HG03103 (cell line): ENCODE measurements around the gene GSKIP.
"Not testable (repeated sequence)": the region's sequence is repeated elsewhere in the genome, so short reads cannot be mapped to it uniquely, and the experiment has no call there.

Experiments used
- ATAC-seq: cut with Tn5 transposase; IDR thresholded peaks from one replicate; pipeline ENCODE4 v1.9.1; 2021; ENCODE audit warnings: low read depth; ENCODE audit not compliant: unreplicated experiment

GSKIP gene, protein sequence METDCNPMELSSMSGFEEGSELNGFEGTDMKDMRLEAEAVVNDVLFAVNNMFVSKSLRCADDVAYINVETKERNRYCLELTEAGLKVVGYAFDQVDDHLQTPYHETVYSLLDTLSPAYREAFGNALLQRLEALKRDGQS

DNA sequence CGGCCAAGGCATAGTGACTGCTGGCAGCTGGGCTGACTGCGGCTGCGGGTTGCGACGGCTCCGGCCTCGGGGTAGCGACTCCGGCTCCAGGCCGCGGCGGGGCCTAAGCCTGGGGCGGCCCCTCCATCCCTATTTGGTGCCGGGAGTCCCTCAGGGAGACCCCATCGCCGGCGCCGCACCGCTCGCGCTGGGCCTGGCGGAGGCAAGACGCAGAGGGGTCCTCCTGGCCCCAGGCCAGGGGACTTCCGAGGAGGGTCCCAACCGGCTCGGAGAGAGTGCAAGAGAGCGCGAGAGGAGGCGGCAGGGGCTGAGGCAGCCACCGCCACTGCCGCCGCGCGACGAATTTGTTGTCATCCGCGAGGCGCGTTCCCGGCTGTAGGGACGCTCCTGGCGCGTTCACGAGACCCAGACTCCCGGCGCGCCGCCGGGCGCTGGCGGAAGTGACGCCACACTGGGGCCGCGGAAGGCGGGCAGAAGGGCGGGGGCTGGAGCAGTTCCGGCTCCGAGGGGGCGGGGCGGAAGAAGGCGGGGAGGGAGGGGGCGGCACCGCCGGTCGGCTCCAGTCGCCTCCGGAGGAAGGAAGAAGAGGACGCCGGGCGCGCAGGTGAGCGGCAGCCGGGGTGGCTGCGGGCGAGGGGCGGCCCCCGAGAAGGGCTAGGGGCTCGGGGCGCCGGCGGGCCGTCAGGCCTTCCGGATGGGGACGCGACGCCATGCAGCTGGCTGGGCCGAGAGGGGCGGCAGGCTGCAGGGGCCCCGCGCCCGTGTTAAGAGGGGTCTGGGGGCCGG is at the start of gene GSKIP, which contains the start of gene ATG2B:
TSS of gene GSKIP (plus strand) at position 562 of the 786 bp plus-strand sequence. CDS start 18,722 bp downstream, outside the sequence.
TSS of gene ATG2B (minus strand) at position 377 of the 786 bp plus-strand sequence. CDS start at position 12, 365 bp downstream.
- ATAC-seq, result peak; percentile 62

DNA sequence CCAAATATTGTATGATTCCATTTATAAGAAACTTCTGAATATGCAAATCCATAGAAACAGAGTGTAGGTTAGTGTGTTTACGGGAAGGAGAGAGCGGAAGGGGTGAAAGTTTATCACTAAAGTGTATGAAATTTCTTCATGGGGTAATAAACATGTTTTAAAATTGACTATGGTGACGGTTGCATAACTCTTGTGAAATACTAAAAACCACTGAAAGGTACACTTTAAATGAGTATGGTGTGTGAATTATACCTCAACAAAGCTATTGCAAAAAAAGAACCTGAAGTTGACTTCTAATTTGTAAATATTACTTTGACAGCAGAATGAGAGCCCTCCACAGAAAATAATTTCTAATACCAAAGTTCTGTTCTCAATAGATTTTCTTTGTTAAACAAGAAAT is 47.2 kb upstream of the GSKIP start:
- no peak for ATAC-seq

DNA sequence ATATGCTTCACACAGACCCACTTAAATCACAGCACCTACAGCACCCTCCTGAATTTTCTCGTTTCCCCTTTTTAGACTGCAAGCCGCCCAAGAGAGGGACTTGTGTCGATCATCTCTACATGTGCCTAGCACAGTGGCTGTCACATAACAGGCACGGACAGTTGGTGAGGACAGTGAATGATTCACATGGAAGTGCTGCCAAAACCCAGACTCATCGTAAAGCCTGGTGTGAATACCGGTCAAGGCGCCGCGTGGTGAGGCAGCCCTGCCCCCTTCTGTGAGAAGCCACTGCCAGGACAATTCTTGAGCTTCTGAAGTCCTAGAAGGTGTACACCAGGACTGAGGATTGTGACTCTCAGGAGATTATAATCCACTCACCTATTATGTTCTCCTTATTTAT is 44.5 kb upstream of the GSKIP start:
- no peak for ATAC-seq

DNA sequence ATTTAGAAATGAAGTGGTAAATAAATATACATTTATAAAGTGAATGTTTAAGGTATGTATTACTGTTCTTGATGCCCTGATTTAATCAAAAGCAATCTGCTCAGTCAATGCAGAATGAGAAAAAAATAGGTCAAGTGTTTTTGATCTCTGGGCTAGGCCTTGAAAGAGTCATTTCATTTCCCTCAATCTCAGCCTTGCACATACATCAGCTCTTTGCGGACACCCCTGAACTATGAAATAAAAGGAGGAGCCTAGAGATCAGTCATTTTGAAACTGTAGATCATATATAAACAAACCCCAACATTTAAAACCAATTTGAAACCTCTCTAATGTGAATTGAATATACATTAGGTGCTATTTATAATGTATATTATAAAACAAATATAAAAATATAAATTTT is 42.7 kb upstream of the GSKIP start:
- no peak for ATAC-seq

DNA sequence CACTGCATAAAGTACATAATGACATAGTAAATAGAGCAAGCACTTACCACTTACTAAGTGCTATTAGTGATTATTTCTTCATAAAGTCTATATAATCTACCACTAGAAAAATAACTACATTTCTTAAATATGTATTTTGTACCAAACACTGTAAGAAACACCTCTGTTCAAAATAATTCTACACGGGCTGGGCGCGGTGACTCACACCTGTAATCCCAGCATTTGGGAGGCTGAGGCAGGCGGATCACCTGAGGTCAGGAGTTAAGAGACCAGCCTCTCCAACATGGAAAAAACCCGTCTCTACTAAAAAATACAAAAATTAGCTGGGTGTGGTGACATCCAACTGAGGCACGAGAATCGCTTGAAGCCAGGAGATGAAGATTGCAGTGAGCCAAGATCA is 39.1 kb upstream of the GSKIP start:
- no peak for ATAC-seq

DNA sequence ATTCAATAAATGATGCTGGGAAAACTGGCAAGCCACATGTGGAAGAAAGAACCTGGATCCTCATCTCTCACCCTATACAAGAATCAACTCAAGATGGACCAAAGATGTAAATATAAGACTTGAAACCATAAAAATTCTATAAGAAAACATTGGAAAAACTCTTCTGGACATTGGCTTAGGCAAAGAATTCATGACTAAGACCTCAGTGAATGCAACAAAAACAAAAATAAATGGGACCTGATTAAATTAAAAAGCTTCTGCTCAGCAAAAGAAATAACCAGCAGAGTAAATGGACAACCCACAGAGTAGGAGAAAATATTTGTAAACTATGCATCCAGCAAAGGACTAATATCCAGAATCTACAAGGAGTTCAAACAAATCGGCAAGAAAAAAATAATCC is 24.8 kb upstream of the GSKIP start:
- no peak for ATAC-seq

DNA sequence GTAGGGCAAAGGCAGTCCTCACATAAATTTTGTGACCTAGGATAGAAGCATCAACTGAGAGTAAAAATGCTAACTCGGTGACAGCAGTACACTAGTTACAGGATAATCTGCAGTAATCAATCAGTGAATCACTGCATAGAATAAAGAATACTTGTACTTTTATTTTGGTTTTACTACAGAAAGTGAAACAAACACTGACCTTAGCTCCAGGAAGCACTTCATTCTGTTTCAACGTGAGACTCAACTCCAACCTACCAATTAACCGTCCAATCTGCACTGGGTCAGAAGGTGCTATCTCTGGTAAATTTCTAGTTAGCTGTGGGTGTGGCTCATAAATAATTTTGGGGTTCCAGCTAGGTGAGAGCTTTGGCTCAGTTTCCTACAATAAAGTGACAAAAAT is 22.0 kb upstream of the GSKIP start:
- no peak for ATAC-seq

DNA sequence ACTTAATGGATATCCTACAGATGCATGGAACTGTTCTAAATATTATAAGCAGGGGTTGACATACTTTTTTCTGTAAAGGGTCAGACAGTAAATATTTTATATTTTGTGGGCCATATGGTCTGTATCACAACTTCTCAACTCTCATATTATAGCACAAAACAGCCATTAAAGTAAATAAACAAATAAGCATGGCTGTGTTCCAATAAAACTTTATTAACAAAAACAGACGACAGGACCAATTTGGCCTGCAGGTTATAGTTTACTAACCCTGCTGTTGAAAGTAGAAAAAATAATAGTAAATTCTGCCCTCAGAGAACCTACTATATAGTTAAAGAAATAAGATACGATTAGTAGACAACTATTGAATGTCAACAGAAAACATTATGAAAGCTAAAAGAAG is 17.7 kb upstream of the GSKIP start:
- ATAC-seq, result no peak

DNA sequence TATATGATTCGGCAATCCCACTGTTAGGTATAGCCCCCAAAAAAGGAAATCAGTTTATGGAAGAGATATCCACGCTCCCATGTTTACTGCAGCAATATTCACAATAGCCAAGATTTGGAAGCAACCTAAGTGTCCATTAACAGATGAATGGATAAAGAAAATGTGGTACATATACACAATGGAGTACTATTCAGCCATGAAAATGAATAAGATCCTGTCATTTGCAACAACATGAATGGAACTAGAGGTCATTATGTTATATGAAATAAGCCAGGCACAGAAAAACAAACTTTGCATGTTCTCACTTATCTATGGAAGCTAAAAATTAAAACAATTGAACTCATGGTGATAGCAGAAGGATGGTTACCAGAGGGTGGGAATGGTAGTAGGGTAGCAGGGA is 15.4 kb upstream of the GSKIP start:
- not testable (repeated sequence) for ATAC-seq

DNA sequence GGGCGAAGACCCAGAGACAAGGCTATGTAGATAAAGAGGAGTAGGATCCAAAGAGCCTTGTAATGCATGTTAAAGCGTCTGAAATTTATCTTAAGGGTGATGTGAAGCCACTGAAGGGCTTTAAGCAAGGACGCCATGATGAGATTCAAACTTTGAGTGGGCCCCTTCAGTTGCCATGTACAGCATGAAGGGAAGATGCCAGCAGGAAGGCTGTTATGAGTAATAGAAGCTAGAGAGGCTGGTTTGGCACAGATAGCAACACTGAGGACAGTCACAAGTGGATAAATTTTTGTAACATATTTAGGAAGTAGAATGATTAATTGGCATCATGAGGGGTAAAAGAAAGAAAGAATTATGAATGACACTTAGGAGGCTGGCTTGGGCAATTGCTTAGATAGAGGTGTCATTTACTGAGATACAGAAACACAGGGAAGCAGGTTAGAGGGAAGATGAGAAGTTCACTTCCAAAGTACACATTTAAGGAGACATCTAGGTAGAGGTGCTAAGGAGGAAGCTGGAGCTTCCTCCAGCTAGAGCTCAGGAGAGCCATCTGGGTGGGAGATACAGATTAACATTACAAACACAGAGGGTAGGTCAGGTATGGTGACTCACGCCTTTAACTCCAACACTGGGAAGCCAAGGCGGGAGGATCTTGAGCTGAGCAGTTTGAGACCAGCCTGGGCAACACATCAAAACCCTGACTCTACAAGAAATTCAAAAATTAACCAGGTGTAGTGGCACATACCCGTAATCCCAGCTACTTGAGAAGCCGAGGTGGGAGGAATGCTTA is 13.8 kb upstream of the GSKIP start:
- ATAC-seq, result no peak

DNA sequence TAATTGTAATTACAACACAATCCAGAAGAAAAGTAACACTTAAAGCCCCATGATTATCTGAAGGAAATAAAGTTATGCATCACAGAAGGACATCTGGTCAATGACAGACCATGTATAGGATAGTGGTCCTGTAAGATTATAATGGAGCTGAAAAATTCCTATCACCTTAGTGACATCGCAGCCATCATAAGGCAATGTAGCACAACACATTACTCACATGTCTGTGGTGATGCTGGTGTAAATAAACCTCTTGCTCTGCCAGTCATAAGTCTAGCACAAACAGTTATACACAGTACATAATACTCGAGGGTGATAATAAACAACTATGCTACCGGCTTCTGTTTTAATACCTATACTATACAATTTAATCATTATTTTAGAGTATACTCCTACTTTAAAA is 11.3 kb upstream of the GSKIP start:
- ATAC-seq, result no peak

DNA sequence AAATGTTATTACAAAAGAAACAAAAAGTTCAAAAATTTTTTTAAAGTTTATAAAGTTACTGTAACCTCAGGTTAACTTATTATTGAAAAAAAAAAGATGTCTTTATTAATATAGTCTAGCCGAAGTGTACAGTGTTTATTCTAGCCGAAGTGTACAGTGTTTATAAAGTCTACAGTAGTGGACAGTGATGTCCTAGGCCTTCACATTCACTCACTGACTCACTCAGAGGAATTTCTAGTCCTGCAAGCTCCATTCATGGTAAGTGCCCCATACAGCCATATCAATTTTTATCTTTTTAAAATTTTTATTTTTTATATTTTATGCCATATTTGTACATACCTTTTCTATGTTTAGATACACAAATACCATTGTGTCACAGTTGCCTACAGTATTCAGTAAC is 10.6 kb upstream of the GSKIP start:
- ATAC-seq, result no peak

DNA sequence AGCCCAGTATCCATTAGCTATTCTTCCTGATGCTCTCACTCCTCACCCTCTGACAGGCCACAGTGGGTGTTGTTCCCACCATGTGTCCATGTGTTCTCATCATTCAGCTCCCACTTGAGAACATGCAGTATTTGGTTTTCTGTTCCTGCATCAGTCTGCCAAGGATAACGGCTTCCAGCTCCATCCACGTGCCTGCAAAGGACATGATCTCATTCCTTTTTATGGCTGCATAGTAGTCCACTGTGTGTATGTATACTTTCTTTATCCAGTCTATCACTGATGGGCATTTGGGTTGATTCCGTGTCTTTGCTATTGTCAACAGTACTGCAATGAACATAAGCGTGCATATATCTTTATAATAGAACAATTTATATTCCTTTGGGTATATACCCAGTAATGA is 9.1 kb upstream of the GSKIP start:
- no peak for ATAC-seq

DNA sequence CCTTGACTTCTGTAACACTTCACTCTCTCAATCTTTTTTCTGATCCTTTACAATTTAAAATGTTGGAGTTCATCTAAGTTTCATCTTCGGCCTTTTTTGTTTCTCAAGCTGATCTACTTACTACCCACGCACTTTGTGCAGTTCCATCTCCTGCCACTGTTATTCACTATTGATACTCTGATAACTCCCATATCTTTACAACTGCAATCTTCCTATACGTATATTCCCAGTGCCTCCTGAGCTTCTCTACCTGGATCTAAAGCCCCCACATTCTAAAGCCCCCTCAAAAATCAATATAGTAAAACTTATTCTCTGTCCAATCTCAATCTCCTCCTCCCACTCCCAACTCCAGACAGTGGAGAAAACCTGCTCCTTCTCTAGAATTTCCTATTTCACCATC is 6.1 kb upstream of the GSKIP start:
- ATAC-seq, result no peak

DNA sequence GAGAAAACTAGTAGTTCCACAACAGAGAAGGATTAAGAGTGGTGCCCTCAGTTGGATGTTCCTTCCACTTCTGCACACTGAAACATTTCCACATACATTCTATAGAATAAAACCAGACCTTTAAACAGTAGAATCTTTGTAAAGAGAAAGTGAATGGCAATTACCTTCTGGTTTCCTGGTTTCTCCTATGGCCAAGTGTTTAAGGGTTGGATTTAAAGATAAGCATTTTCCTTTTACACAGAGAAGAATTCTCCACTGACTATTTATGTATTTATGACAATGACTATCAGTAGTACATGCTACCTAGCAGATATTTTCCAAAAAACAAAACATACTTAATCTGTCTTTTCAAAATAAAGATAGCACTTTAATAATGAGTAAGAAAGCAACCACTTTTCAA is 3.4 kb upstream of the GSKIP start:
- no peak for ATAC-seq

DNA sequence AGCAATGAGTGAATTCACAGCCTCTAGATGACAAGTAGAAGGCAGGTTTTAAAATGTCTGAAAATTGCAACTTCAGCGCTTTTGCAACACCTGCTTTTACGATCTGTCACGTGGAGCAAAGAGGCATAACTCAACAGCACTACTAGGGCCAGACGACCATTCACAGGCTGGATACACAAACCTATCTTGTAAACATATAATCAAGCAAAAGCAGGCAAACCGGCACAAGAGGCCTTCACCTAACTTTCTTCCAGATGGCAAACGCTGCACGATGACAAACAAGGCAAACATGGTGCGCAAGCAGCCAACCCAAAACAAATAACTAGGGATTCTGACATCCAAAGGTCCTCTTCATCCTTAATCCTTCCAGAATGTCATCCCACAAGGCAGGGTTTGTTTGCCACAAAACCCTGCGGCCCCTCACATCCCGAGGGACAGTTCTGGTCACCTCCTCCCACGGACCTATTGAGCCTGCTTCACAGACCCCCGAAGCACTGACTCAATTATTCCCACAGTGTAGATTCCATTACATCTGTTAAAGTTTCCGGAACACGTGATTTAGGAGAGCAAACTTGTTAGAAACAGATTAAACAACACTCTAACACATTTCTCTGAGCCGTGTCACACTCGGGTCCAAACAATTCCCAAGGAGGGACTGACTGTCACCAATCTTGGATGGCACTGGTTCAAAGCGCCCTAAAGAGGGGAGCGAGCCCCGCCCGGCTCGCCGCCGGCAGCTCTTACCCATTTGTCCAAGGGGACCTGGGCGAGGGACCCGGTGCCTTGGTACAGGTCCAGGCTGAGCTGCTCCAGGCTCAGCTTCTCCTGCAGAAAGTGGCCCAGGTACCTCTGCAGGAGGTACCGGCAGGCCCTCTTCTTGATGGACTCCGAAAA is 1.0 kb upstream of the GSKIP start:
- peak; percentile 10 for ATAC-seq

DNA sequence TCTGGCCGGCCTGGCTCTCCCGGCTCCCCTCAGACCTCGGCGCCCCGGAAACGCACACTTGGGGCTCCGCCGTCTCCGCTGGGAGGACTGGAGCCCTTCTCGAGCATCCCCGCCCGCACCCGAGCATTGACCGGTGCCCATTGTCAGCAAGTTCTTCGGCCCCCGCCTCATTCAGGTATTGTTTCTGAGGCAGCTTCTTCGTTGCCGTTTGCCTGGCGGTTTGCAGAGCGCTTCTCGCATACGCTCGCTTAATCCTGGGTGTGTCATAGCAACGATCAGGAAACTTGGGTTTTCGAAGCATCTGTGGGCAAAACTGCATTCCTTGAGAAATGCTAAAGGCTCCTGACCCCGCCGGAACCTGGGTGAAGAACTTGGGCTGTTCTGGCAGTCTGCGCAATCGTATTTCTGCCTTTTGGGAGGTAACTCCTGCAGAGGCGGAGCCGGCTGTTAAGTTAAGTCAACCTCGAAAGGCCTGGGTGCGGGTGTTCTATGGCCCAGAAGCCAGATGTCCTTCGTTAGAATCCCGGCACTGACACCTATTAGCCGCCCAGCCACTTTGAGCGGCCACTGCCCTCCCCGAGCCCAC is 518 bp downstream of the GSKIP start:
- peak; percentile 15 for ATAC-seq

DNA sequence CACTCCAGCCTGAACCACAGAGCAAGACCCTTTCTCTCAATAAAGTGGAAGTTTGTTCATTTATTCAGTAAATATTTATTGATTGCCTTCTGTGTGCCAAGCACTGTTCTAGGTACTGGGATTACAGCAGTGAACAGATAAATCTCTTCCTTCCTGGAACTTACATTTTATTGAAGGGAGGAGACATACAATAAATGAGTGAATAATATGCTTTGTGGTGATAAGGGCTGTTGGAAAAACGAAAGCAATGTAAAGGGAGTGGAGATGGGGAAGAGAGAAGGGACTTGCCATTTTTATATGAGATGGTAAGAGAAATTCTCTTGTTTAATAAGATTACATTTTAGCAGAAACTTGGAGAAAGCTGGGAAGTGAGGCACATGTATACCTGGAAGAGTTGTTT is 1.6 kb downstream of the GSKIP start:
- ATAC-seq, result no peak

DNA sequence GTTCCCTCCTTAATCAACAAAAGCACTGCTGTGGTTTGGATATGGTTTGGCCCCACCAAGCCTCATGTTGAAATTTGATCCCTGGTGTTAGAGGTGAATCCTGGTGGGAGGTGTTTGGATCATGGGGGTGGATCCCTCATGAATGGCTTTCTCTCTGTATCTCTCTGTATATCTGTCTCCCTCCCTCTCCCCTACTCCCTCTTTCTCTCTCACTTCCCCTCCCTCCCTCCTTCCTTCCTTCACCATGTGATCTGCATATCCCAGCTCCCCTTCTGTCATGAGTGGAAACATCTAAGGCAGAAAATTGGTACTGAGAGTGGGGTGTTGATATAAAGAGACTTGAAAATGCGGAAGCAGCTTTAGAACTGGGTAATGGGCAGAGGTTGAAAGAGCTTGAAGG is 5.2 kb downstream of the GSKIP start:
- no peak for ATAC-seq

DNA sequence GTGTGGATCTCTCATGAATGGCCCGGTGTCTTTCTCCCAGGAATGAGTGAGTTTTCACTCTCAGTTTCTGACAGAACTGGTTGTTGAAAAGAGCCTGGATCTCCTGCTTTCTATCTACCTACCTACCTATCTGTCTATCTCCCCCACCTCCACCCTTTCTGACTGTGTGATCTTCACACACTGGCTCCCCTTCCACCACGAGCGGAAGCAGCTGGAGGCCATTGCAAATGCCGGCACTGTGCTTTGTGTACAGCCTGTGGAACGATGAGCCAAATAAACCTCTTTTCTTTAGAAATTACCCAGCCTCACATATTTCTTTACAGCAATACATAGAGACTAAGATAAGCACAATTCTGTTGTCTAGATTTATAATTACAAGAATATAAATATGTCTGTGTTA is 7.2 kb downstream of the GSKIP start:
- ATAC-seq, result no peak
